ENCODE measurements around the gene EMILIN2.
A peak's percentile ranks its signal among the peaks of the same experiment; 100 is the strongest.
"Not testable (repeated sequence)": the region's sequence is repeated elsewhere in the genome, so short reads cannot be mapped to it uniquely, and the experiment has no call there.

EMILIN2 gene

GRCh38 chr18:2901423-2901985 lies 54.7 kb downstream of the EMILIN2 start:
- no peak for DNase-seq

DNA sequence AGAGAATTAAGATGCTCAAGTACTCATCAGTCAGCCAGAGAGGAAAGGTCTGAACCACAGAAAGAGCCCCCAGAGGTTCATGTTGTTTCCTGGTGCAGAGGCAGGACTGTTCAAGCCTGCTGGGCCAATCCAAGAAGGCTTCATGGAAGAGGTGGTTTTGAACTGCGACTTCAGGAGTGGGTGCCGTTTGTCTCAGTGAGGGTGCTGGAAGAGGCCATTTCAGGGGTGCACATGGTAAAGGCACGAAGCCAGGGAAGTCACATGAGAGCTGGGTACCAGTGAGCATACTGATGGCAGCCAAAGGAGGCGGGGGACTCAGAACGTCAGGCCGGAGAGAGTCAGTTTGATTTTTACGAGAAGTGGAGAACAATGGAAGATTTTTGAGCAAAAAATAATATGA lies 55.5 kb downstream of the EMILIN2 start:
- DNase-seq: no peak

DNA sequence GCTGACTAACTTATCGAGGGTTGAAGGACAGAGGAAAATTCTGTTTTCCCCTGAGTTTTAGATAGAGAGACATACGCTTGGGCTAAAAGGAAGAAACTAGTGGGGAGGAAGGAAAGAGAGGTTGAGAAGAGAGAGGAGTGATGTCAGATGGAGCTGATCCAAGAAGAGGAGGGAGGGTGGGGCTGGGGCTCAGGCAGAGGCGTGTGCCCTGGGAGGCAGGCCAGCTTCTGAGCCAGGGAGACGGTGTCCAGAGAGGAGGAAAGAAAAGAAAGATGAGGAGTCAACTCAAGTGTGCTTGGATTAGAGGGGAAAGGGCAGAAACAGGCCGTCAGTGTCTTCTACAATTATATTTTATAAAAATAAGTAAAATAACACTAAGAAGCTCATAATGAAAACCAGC lies 56.2 kb downstream of the EMILIN2 start:
- no peak for DNase-seq

- DNase-seq: peak; percentile 24
These were observed 59.3 kb downstream of the EMILIN2 start for GRCh38 chr18:2905854-2906703.

DNA sequence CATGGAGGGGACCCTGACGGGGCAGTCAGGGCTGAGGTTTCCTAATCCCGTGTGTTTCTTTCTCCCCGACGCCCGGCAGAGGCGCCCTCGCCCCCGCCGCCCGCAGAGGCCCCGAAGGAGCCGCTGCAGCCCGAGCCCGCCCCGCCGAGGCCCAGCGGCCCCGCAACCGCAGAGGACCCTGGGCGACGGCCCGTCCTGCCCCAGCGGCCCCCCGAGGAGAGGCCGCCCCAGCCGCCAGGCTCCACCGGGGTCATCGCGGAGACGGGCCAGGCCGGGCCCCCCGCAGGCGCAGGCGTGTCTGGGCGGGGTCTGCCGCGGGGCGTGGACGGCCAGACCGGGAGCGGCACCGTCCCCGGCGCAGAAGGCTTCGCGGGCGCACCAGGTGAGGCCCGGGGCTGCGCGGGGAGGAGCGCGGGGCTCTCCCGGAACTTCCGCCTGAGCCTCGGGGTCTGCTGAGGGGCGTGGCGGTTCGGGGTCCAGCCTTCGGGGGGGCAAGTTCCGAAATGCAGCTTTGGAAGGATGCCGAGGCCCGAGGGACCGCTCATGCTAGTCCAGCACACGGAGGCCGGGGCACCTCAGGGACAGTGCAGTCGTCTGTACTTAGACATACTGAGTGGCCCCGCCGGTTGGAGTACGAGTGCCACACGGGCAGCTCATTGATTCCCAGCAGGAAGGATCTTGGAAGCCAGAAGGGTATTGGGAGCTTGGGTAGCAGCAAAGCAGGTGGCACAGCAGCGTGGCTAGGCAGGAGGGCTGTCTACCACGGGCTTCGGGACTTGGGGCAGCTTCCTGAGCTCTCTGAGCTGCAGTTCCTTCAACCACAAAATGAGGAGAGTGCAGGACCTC lies 60.1 kb downstream of the EMILIN2 start:
- DNase-seq: peak; percentile 35

GRCh38 chr18:2907550-2908135 lies 60.8 kb downstream of the EMILIN2 start:
- no peak for DNase-seq

GRCh38 chr18:2908166-2908945 lies 61.5 kb downstream of the EMILIN2 start:
- no peak for DNase-seq

GRCh38 chr18:2908946-2909335 lies 62.1 kb downstream of the EMILIN2 start:
- DNase-seq: no peak

DNA sequence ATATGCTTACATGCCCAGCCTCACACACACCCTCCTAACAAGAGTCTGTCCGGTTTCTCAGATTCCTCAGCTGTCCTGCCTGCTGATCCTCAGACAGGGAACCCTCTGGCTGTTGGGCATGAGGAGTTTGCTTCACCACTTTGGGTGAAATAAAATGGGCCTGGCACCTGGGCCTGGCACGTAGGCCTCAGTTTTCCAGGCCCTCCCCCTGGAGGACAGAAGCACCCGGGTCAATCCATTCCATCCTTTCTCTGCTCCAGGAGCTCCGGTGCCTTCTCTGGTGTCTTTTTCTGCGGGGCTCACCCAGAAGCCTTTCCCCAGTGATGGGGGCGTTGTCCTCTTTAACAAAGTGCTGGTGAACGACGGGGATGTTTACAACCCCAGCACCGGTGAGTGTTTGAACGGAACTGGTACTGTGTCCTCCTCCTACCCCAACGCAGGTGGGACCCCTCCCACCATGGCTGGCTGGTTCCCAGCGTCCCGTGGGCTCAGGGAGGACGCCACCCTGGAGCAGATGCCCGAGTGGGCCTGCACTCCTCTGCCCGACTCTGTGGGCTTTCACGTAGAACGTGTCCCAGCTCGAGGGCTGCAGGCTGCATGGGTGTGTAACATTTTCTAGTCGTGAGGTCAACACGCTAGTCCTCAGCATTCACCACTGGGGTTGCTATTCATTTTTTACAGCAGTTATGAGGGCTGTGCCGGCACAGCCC lies 62.8 kb downstream of the EMILIN2 start:
- DNase-seq: no peak

DNA sequence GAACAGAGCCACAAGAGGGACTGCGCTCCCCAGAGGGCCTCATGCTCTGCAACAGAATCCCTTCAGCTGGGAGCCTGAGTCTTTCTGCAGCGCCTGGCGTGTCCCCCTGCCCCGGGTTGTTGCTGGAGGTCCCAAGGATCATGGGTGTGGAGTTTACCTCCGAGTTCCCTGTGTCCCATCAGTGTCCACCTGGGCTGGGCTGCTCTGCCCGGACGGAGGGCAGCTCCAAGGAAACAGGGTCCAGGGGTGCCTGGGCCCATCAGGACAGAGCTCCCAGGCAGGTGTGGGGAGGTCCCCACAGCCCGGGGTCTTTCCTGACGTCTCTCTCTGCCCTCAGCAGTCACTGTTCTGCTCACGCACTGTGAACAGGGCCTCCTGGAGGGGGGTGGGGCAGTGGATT lies 63.5 kb downstream of the EMILIN2 start:
- no peak for DNase-seq

DNA sequence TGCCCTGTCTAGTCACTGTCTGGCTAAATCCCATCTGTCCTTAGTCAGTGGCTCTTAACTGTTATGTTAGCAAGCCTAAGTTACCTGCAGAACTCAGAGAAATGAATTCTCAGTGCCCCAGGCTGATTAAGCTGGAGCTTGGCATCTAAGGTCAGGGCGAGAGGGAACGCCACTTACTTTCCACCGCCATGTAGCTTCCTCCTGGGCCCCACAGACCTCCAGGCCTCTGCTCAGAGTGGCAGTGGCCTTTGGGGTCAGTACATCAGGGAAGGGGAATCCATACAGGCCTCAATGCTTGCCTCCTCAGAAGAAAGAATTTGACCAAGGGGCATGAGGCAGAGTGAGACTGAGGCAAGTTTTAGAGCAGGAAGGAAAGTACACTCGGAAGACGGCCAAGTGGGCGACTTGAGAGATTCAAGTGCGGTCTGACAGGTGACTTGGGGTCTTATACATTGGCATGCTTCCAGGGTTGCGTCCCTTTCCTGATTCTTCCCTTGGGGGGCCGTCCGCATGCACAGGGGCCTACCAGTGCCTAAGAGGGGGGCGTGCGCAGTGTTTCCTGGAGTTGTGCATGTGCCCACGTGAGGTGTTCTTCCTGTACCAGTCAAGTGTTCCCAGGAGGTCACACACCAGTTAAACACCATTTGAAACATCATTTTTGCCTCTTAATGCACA lies 64.1 kb downstream of the EMILIN2 start:
- DNase-seq: no peak

- DNase-seq: no peak
These were observed 64.7 kb downstream of the EMILIN2 start for GRCh38 chr18:2911533-2911932.

DNA sequence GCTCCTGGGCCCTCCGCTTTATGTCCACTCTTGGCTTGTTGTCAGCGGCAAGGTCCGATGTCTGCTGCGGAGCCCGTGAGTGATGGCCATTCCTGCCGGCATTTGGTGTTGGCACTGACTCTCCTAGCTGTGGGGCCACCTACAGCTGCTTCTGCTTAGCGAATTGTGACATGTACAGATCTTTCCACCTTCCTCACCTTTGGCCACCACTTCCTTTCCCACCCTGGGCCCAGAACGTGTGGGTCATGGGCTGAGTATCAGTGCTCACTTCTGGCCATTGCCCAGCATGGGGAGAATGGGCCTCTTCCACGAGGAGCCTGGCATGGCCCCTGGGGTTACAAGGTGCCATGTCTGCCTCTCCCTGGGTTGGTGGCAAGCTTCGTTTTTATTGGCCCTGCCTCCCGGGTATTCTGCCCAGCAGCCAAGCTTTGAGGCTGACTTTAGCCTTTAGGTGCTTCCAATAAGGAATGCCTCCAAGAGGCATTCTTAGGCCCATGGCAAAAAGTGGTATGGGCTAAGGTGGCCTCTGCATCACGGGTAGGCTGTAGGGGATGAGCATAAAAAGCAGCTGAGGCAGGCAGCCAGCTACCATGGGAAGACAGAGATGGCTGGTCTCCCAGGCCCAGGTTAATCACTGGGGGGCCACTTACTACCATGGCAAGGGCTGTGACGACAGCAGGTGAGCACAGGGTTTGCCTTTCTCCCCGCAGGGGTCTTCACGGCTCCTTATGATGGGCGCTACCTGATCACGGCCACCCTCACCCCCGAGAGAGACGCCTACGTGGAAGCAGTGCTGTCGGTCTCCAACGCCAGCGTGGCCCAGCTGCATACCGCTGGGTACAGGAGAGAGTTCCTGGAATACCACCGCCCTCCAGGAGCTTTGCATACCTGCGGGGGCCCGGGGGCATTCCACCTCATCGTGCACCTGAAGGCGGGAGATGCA lies 65.8 kb downstream of the EMILIN2 start:
- no peak for DNase-seq

DNA sequence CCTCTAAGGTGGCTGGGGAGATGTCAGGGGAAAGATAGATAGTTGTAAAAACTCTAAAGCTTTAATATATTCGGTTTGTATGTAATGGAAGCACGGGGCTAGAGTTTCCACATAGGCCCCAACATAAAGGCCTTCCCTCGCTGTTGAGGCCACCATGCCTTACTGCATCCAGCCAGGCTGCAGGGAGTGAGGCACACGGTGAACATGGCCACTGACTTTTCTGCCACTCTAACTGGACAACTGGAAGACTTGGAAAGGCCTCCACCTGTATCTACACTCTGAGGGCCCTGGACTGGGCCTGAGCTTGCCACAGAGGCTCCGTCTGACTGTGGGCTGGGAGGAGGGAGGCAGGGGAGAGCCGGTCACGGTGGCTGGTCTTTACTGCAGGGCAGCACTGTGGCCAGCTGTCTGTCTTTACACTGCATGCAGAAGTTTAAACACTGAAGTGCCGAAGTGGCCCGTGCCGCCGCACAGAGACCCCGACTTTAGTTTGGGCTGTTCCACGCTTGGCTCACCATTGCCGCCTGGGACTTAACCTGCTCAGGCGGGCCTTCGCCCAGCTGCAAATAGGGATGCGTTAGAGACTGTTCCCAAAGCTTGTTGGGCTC lies 66.7 kb downstream of the EMILIN2 start:
- no peak for DNase-seq

DNA sequence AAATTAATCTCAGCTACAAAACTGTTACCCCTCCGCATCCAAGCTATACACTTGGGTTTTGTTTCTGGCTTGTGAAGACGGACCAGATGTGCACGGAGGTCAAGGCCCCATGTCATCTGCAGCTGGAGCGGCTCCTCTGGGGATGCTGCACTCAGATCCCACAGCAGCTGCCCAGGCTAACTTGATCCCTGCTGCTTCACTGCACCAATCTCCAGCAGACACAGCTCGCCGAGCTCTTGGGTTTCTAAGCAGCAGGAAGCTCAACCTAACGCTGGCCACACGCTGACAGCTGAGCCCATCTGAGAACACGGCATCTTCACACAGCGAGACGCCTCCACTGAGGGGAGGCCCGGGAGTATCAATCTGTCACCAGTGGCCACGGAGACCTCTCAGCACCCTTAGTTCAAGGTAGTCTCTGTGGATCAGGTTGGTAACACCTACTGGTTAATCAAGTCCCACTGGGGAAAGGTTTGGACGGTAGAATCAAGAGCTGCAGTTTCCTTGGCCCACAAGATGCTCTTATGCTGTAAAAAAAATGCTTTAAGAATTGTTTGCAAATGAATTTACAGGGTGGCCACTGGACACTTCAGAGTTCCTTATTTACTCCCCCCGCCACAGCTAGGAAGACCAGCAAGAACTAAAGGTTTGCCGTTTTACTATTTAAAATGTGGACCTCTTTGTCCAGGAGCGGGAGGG lies 67.5 kb downstream of the EMILIN2 start:
- no peak for DNase-seq

DNA sequence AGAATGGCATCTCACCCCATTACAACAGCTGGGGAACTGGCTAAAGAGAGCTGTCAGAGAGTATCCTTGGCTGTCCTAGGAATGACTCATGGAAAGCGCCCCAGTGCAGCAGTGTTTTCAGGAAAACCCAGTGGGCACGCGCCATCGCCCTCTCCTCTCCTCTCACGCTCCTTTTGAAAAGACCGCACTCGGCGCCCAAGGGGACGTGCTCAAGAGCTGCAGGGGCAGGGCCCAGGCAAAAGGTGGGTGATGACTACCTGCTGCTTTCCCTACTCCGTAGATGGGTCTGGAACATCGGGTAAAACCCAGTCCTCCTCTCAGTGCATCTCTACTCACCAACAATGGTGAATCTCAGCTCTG lies 68.1 kb downstream of the EMILIN2 start:
- no peak for DNase-seq

- not testable (repeated sequence) for DNase-seq
These were observed 68.7 kb downstream of the EMILIN2 start for GRCh38 chr18:2915486-2915885.

- no peak for DNase-seq
These were observed 69.4 kb downstream of the EMILIN2 start for GRCh38 chr18:2916184-2916583.

Data from CD4-positive, alpha-beta T cell treated with Interferon gamma for 1 hour (primary cell).